Epithelial cell of proximal tubule (primary cell): ENCODE results near the gene ECE1. TPM values are rescaled to one million over a fixed set of nuclear protein-coding genes. Genes with fewer than 3 reads are reported as not detected.

Source experiments
- DNase-seq: peaks from one replicate; pipeline ENCODE4 v3.0.0-alpha.2; 2011; ENCODE audit warnings: low read depth
- H3K4me3 ChIP-seq: 2 replicates; pipeline ENCODE4 v1.5.1; 2011; ENCODE audit warnings: low read depth, mild to moderate bottlenecking, low read length
- CTCF ChIP-seq: conservative IDR thresholded peaks from 2 replicates; pipeline ENCODE4 v1.5.1; 2012; ENCODE audit warnings: low read depth, mild to moderate bottlenecking, low read length
- total RNA-seq: library from RNA; depleted of rRNA; stranded (reverse); fragments of >200 nt; gene quantifications from 2 replicates; pipeline ENCODE4 v1.2.3, GENCODE V29; 2015

ECE1 gene
- total RNA-seq, 1 donor from 2014 or later: 115 TPM

GRCh38 chr1:21295002-21295401 is 4.7 kb upstream of the ECE1 start:
- DNase-seq: no peak
- TF ChIP-seq CTCF: no peak
- H3K4me3 ChIP-seq: no peak overlapping the region

GRCh38 chr1:21294266-21294989 is 4.2 kb upstream of the ECE1 start:
- no peak for DNase-seq
- no peak overlapping the region for H3K4me3 ChIP-seq

GRCh38 chr1:21293537-21294265 is 3.4 kb upstream of the ECE1 start:
- TF ChIP-seq CTCF: no peak
- H3K4me3 ChIP-seq: no peak overlapping the region
- DNase-seq: no peak

More at GRCh38 chr1:21294266-21294989, 4.2 kb upstream of the ECE1 start:
- TF ChIP-seq CTCF: no peak

DNA sequence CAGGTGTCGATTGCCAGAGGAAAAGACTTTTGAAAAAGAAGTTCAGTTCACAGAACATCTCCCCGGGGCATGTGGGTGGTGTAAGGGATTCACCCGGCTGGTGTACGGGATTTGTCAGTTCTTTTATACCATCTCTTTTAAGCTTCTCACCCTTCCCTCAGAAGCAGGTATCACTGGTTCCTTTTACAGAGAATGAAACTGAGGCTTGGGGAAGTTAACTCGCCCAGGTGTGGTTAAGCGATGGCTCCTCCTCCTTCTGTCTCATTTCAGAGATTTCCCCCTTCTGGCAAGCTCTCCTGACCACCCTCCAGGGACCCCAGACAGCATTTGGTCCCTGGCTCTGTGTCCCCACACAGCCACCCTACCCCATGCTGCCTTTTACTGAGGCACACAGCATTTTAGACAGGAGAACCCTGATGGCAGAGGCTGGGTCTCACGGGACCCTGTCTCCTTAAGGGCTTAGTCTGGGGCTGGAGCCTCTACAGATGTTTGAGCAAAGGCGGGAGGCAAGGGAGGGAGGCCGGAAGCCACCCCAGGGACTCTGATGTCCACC is 2.8 kb upstream of the ECE1 start:
- TF ChIP-seq CTCF: no peak
- H3K4me3 ChIP-seq: no peak overlapping the region
- no peak for DNase-seq

GRCh38 chr1:21292503-21292983 is 2.3 kb upstream of the ECE1 start:
- no peak overlapping the region for H3K4me3 ChIP-seq
- TF ChIP-seq CTCF: no peak
- DNase-seq: no peak

- DNase-seq: no peak
Measured at GRCh38 chr1:21291964-21292363, 1.7 kb upstream of the ECE1 start.

More at GRCh38 chr1:21291964-21292363, 1.7 kb upstream of the ECE1 start:
- no peak overlapping the region for H3K4me3 ChIP-seq
- TF ChIP-seq CTCF: no peak
